22Rv1 (cell line): Measurements from ENCODE around the gene SERPINH1.
"Not testable (repeated sequence)": the region's sequence is repeated elsewhere in the genome, so short reads cannot be mapped to it uniquely, and the experiment has no call there.

Experiments used
- H3K27ac ChIP-seq: fragments of 450-650 bp; 2 replicates; pipeline ENCODE4 v1.5.1; 2017
- CTCF ChIP-seq: fragments of 450-650 bp; IDR thresholded peaks from 2 replicates; pipeline ENCODE4 v1.5.1; 2017; ENCODE audit warnings: mild to moderate bottlenecking
- ZFX ChIP-seq: fragments of 450-650 bp; IDR thresholded peaks from 2 replicates; pipeline ENCODE4 v1.6.1; 2017; ENCODE audit warnings: antibody characterized with exemption, borderline replicate concordance

The SERPINH1 gene

GRCh38 chr11:75577207-75577606 lies 15.2 kb downstream of the SERPINH1 start:
- TF ChIP-seq CTCF (peak; percentile 75), ZFX (no peak)
- no peak overlapping the region for H3K27ac ChIP-seq

DNA sequence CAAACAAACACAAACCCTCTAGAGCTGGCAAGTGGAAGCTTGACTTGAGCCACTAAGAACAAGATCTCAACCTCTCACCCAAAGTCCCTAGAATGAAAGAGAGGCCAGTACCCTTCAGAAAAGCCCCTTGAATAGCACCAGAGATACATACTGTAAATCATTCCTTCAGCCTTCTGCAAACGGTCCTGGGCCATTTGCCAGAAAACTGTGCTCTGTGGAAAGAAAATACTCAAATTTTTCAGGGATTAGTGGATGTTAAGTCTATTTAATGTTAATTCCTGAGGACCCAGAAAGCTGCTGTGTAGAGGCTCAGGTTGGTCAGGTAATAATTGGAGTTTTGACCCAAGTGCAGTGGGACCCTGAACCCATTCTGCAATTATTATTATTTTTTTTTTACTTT lies 16.9 kb downstream of the SERPINH1 start:
- no peak overlapping the region for H3K27ac ChIP-seq
- TF ChIP-seq CTCF = no peak
- TF ChIP-seq ZFX = no peak

DNA sequence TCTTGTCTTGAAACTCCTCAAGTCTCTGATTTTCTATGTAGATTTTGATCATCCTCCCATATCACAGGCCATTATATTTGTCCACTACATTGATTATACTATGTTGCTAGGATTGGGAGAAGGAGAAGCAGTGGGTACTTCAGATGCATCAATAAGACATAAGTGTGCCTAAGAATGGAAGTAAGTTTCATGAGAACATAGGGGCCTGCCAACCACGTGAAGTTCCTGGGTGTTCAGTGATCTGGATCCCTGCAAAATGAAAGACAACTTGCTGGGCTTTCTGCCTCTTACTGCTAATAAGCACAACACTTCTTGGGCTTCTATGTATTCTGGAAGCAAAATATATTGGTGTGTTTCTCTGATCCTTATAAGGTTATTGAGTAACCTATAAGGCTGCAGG lies 17.8 kb downstream of the SERPINH1 start:
- TF ChIP-seq ZFX = no peak
- no peak for TF ChIP-seq CTCF
- H3K27ac ChIP-seq = no peak overlapping the region

- H3K27ac ChIP-seq = no peak overlapping the region
- no peak for TF ChIP-seq CTCF
- no peak for TF ChIP-seq ZFX
These were observed 20.4 kb downstream of the SERPINH1 start for GRCh38 chr11:75582506-75582894.

GRCh38 chr11:75582895-75583717 lies 21.1 kb downstream of the SERPINH1 start:
- TF ChIP-seq CTCF (peak; percentile 33), ZFX (no peak)
- H3K27ac ChIP-seq = peak overlapping the region; percentile 27; the same call in 1 of the 2 replicates

DNA sequence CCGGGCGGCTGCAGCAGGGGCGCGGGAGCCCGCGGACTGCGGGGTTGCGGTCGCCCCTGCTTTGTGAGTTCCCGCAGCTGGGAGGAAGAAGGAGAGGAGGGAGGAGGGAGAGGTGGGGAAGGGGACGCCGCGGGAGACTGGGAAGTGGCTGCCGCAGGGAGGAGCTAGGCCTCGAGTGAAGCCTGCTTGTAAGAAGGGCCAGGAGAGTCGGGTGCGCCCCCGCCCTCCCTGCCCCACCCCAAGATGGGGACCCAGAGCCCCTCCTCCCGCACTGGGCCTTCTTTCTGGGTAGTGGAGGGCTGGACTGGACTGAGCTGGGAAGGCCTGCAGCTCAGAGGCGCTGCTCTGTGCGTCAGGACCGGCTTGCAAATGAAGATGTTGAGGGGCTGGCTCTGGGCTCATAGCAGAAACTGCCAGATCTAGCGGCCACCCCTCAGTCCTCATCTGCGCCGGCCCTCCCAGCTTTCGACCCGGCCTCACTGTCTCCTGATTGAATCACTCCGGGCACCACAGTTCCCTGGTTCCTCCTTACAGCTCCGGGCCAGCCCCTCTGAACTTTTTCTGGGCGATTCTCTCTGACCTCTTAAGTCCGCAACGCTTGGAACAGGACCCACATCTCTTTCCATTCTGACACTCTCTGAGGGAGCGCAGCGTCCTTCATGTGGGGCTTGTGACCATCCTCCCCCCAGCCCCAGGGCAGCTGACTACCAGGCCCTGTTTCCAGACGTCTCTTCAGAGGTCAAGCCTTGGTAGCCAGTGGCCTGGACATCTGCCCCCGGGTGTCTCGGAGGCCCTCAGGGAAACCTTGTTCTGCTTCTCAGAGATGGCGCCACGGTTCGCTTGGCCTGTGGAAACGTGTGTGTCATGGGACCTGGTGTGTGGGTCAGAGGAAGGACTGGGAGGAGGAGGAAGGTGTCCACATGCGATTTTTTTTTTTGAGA lies 21.9 kb downstream of the SERPINH1 start:
- no peak for TF ChIP-seq ZFX
- TF ChIP-seq CTCF = no peak
- H3K27ac ChIP-seq = peak overlapping the region; percentile 27; the same call in 1 of the 2 replicates

- not testable (repeated sequence) for H3K27ac ChIP-seq
These were observed 22.7 kb downstream of the SERPINH1 start for GRCh38 chr11:75584659-75585292.
